ENCODE measurements around the gene ITGA5. TPM values are rescaled to one million over a fixed set of nuclear protein-coding genes. Genes with fewer than 3 reads are reported as not detected.

The ITGA5 gene
- total RNA-seq, 1 experiment from 2014 or later = 96.8 TPM

GRCh38 chr12:54439096-54439495 is 20.0 kb upstream of the ITGA5 start:
- no TSS peak for BruUV-seq (replicated peaks)
- peaks cover 5% of the 10 kb centered on the region for H3K4me1 ChIP-seq (ENCODE audit: insufficient read depth, low read length, poor library complexity, severe bottlenecking)
- ChIA-PET POLR2A (ENCODE audit: low non-redundant PET) (interaction anchor here (0.6 kb wide), 2 partner anchors 37 to 588 kb away, joined by 3 read pairs; no protein-coding TSS in a partner anchor), CTCF (interaction anchor here (0.6 to 3.5 kb wide), 12 partner anchors 8 to 251 kb away, joined by 3 to 133 read pairs (median 4); partner anchors contain the start of genes ITGA5 and SMUG1)
- no peak for TF ChIP-seq EZH2 (IDR thresholded peaks at IDR 0.05; ENCODE audit: borderline replicate concordance, low read depth, low read length, poor library complexity, severe bottlenecking)
- TF ChIP-seq CTCF (conservative IDR thresholded peaks at IDR 0.05; ENCODE audit: low read depth, low read length) = no peak
- no peaks in the 10 kb centered on the region for H3K27me3 ChIP-seq (replicated peaks; ENCODE audit: insufficient read depth, low read depth, low read length, poor library complexity)
- intact Hi-C loops (cut with micrococcal nuclease; ENCODE audit: unreplicated experiment) = loop anchor here (1.0 kb wide), 1 partner anchor 40 kb away; no protein-coding TSS in a partner anchor
- DNase-seq (ENCODE audit: low spot score) = no peak
- no peak overlapping the region for H3K27ac ChIP-seq (ENCODE audit: low read depth, low read length, poor library complexity, severe bottlenecking)
- no peaks in the 10 kb centered on the region for H3K9me3 ChIP-seq (ENCODE audit: low read depth, low read length, poor library complexity, severe bottlenecking)
- H3K4me3 ChIP-seq (ENCODE audit: low read depth, low read length, poor library complexity, severe bottlenecking) = no peak overlapping the region
- no peaks in the 10 kb centered on the region for H3K36me3 ChIP-seq (ENCODE audit: insufficient read depth, low read length, poor library complexity, severe bottlenecking)

- intact Hi-C loops (cut with micrococcal nuclease; ENCODE audit: unreplicated experiment) = no loop called here
- no peaks in the 10 kb centered on the region for H3K27me3 ChIP-seq (replicated peaks; ENCODE audit: insufficient read depth, low read depth, low read length, poor library complexity)
- BruUV-seq (replicated peaks) = no TSS peak
- ChIA-PET CTCF (interaction anchor here (0.7 to 3.5 kb wide), 5 partner anchors 20 to 40 kb away, joined by 4 to 133 read pairs (median 5); partner anchors contain the start of gene ITGA5), POLR2A (ENCODE audit: low non-redundant PET) (no interaction called here)
- TF ChIP-seq EZH2 (IDR thresholded peaks at IDR 0.05; ENCODE audit: borderline replicate concordance, low read depth, low read length, poor library complexity, severe bottlenecking) = no peak
- TF ChIP-seq CTCF (conservative IDR thresholded peaks at IDR 0.05; ENCODE audit: low read depth, low read length) = no peak
- no peak overlapping the region for H3K4me3 ChIP-seq (ENCODE audit: low read depth, low read length, poor library complexity, severe bottlenecking)
- H3K9me3 ChIP-seq (ENCODE audit: low read depth, low read length, poor library complexity, severe bottlenecking) = no peaks in the 10 kb centered on the region
- DNase-seq (ENCODE audit: low spot score) = no peak
- peaks cover 5% of the 10 kb centered on the region for H3K4me1 ChIP-seq (ENCODE audit: insufficient read depth, low read length, poor library complexity, severe bottlenecking)
- H3K36me3 ChIP-seq (ENCODE audit: insufficient read depth, low read length, poor library complexity, severe bottlenecking) = no peaks in the 10 kb centered on the region
- no peak overlapping the region for H3K27ac ChIP-seq (ENCODE audit: low read depth, low read length, poor library complexity, severe bottlenecking)
Observed at GRCh38 chr12:54438517-54438916, 19.5 kb upstream of the ITGA5 start.

- no peak overlapping the region for H3K27ac ChIP-seq (ENCODE audit: low read depth, low read length, poor library complexity, severe bottlenecking)
- H3K27me3 ChIP-seq (replicated peaks; ENCODE audit: insufficient read depth, low read depth, low read length, poor library complexity) = no peaks in the 10 kb centered on the region
- H3K9me3 ChIP-seq (ENCODE audit: low read depth, low read length, poor library complexity, severe bottlenecking) = no peaks in the 10 kb centered on the region
- TF ChIP-seq EZH2 (IDR thresholded peaks at IDR 0.05; ENCODE audit: borderline replicate concordance, low read depth, low read length, poor library complexity, severe bottlenecking) (no peak), CTCF (conservative IDR thresholded peaks at IDR 0.05; ENCODE audit: low read depth, low read length) (no peak)
- no peak overlapping the region for H3K4me3 ChIP-seq (ENCODE audit: low read depth, low read length, poor library complexity, severe bottlenecking)
- no peaks in the 10 kb centered on the region for H3K36me3 ChIP-seq (ENCODE audit: insufficient read depth, low read length, poor library complexity, severe bottlenecking)
- ChIA-PET CTCF (interaction anchor here (0.5 to 3.5 kb wide), 4 partner anchors 22 to 59 kb away, joined by 3 to 133 read pairs (median 4); no protein-coding TSS in a partner anchor), POLR2A (ENCODE audit: low non-redundant PET) (no interaction called here)
- intact Hi-C loops (cut with micrococcal nuclease; ENCODE audit: unreplicated experiment) = no loop called here
- H3K4me1 ChIP-seq (ENCODE audit: insufficient read depth, low read length, poor library complexity, severe bottlenecking) = peaks cover 5% of the 10 kb centered on the region
- DNase-seq (ENCODE audit: low spot score) = no peak
- BruUV-seq (replicated peaks) = no TSS peak
Observed at GRCh38 chr12:54437697-54438096, 18.6 kb upstream of the ITGA5 start.

All from A673 (cell line).